HFFc6 (cell line): ENCODE results near the gene AGPAT1. TPM values are rescaled to one million over a fixed set of nuclear protein-coding genes. Genes with fewer than 3 reads are reported as not detected.

ENCODE experiments used
- DNase-seq: peaks from one replicate; pipeline ENCODE4 v3.0.0-alpha.2; 2018
- H3K27ac Mint-ChIP-seq: 2 replicates; pipeline ENCODE4 v1.8.0; 2020; ENCODE audit warnings: mild to moderate bottlenecking, mixed read lengths
- H3K27me3 Mint-ChIP-seq: 2 replicates; pipeline ENCODE4 v1.8.0; 2021; ENCODE audit warnings: mild to moderate bottlenecking, moderate library complexity, mixed read lengths; ENCODE audit not compliant: insufficient read depth
- H3K36me3 Mint-ChIP-seq: 2 replicates; pipeline ENCODE4 v1.8.0; 2021; ENCODE audit warnings: low read depth, mixed read lengths
- H3K4me1 Mint-ChIP-seq: 2 replicates; pipeline ENCODE4 v1.8.0; 2020; ENCODE audit warnings: low read depth, mixed read lengths
- H3K4me3 Mint-ChIP-seq: 2 replicates; pipeline ENCODE4 v1.8.0; 2020; ENCODE audit warnings: mild to moderate bottlenecking, moderate library complexity, mixed read lengths
- H3K9me3 Mint-ChIP-seq: 2 replicates; pipeline ENCODE4 v1.8.0; 2020; ENCODE audit warnings: mild to moderate bottlenecking, mixed read lengths
- microRNA-seq: library from miRNA; unstranded; fragments of <30 nt; microRNA quantifications from one replicate; pipeline ENCODE4, GENCODE V29; 2019
- total RNA-seq, 6 experiments: library from RNA; stranded (reverse); fragmentation: NEBNext Ultra II Directional; extraction: Animal tissue kit (Norgen Biotek cat#: 25700); gene quantifications; 2 replicates in 1 of 6; 3 replicates in 5 of 6; pipeline ENCODE4 v1.2.3, GENCODE V29; 2021
- TF ChIP-seq, protein P1 (sequence below): fragments of 200-600 bp; sonication (generic); IDR thresholded peaks from 2 replicates; pipeline ENCODE4 v1.5.0; 2021; ENCODE audit warnings: antibody characterized with exemption, mild to moderate bottlenecking

Gene AGPAT1
- total RNA-seq, 6 experiments from 2014 or later: 88.8 to 114 (median 104) TPM

DNA sequence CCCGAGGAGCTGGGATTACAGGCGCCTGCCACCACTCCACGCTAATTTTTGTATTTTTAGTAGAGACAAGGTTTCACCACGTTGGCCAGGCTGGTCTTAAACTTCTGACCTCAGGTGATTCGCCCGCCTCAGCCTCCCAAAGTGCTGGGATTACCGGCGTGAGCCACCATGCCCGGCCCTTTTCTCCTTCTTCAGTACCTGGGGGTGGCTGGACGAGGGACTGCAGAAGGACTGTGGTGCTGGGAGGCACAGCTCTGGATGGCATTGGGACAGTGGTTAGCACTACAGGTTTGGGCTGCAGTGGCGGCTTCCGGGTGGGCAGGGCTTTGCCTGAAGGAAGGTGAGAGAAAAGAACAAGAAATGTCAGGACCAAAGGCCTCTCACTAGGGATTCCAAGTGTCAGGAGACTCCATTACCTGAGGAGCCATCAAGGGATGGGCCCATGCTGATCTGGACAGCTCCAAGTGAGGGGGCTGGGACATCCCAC lies 55.3 kb downstream of the AGPAT1 start:
- H3K4me1 Mint-ChIP-seq: peaks cover 21% of the 10 kb centered on the region
- DNase-seq: no peak
- peaks cover 2% of the 10 kb centered on the region for H3K27me3 Mint-ChIP-seq
- TF ChIP-seq, protein P1, sequence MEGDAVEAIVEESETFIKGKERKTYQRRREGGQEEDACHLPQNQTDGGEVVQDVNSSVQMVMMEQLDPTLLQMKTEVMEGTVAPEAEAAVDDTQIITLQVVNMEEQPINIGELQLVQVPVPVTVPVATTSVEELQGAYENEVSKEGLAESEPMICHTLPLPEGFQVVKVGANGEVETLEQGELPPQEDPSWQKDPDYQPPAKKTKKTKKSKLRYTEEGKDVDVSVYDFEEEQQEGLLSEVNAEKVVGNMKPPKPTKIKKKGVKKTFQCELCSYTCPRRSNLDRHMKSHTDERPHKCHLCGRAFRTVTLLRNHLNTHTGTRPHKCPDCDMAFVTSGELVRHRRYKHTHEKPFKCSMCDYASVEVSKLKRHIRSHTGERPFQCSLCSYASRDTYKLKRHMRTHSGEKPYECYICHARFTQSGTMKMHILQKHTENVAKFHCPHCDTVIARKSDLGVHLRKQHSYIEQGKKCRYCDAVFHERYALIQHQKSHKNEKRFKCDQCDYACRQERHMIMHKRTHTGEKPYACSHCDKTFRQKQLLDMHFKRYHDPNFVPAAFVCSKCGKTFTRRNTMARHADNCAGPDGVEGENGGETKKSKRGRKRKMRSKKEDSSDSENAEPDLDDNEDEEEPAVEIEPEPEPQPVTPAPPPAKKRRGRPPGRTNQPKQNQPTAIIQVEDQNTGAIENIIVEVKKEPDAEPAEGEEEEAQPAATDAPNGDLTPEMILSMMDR: no peak
- H3K36me3 Mint-ChIP-seq: peaks cover 18% of the 10 kb centered on the region
- H3K27ac Mint-ChIP-seq: no peak overlapping the region
- no peak overlapping the region for H3K4me3 Mint-ChIP-seq
- no peaks in the 10 kb centered on the region for H3K9me3 Mint-ChIP-seq

DNA sequence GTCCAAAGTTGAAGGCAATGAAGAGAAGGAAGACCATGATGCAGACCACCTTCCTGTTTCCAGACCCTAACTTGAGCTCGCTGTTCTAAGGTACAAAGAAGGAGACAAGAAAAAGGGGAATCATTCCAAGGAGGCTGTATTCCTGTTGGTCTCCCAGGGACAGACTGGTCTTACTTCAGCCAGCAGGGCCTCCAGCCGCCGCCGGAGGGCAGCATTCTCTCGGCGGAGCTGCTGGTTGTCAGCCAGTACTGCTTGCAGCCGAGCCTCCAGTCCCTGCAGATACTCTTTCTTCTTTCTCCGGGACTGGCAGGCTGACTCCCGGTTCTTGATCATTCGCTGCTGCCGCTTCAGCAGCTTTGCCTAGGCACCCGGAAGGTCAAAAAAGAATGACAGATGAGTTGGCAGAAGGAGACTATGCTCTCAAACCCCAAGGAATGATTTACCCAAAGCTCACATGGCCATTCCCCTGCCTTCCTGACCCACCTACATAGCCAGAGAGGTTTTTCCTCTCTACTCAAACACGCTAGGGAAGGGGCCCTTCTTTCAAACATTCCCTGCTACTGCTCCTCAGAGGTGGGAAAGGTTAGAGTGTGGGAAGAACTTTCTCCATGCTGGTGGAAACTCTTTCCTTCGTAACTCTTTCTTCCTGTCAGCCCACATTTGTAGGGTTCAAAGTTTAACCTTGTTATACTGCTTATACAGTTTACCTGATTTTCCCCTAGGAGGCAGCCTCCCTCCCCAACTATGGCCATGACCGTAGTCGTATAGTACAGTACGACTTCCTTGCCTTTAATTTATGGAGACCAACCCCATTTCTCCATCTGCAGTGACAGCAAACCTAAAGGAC lies 56.9 kb downstream of the AGPAT1 start:
- H3K9me3 Mint-ChIP-seq: no peaks in the 10 kb centered on the region
- peak; percentile 87 for DNase-seq
- H3K27ac Mint-ChIP-seq: peak overlapping the region; percentile 59

More for the DNA sequence above, 56.9 kb downstream of the AGPAT1 start:
- Mint-ChIP-seq H3K4me3 (no peak overlapping the region), H3K27me3 (peaks cover 2% of the 10 kb centered on the region; the same call in 1 of the 2 replicates), H3K36me3 (peaks cover 11% of the 10 kb centered on the region), H3K4me1 (peaks cover 37% of the 10 kb centered on the region)
- TF ChIP-seq, protein P1: peak; percentile 91

Small RNAs within 50 kb of the gene (microRNA-seq; reads per million reads assigned to microRNA genes)
- gene MIR6721: 9.3 reads per million, percentile 7 among the genes with 10 or more reads in this experiment
- gene MIR6833: not detected

Other genes with a start within 250 kb of the AGPAT1 start
- gene C2, start 248.4 kb downstream of the AGPAT1 start, total RNA-seq: under 1 TPM in 4 of 6 experiments, not detected in 2; 0.24 to 0.43 (median 0.43) TPM
- 1 to 10 TPM in 2 of 6 experiments, under 1 TPM in 3, not detected in 1; 0.33 to 1.3 (median 0.81) TPM for gene CFB, start 230.0 kb downstream of the AGPAT1 start, total RNA-seq
- gene NELFE, start 217.1 kb downstream of the AGPAT1 start, total RNA-seq: 10 to 100 TPM; 63.4 to 87.0 (median 78.7) TPM
- 10 to 100 TPM; 74.0 to 83.3 (median 77.8) TPM for gene SKIC2, start 216.9 kb downstream of the AGPAT1 start, total RNA-seq
- gene DXO, start 203.9 kb downstream of the AGPAT1 start, total RNA-seq: 10 to 100 TPM; 14.1 to 20.5 (median 16.5) TPM
- 1 to 10 TPM; 1.2 to 3.2 (median 2.0) TPM for gene C4A, start 194.0 kb downstream of the AGPAT1 start, total RNA-seq
- 1 to 10 TPM; 1.5 to 2.5 (median 2.0) TPM for gene C4B, start 161.3 kb downstream of the AGPAT1 start, total RNA-seq
- gene CYP21A2, start 137.7 kb downstream of the AGPAT1 start, total RNA-seq: under 1 TPM in 1 of 6 experiments, not detected in 5; 0.17 TPM
- 1 to 10 TPM in 1 of 6 experiments, under 1 TPM in 5; 0.28 to 1.4 (median 0.83) TPM for gene TNXB, start 66.7 kb downstream of the AGPAT1 start, total RNA-seq
- 10 to 100 TPM; 80.0 to 96.2 (median 88.7) TPM for gene ATF6B, start 47.8 kb downstream of the AGPAT1 start, total RNA-seq
- 1 to 10 TPM; 4.3 to 6.0 (median 4.9) TPM for gene FKBPL, start 45.8 kb downstream of the AGPAT1 start, total RNA-seq
- gene PRRT1, start 24.1 kb downstream of the AGPAT1 start, total RNA-seq: 1 to 10 TPM; 2.6 to 5.8 (median 5.1) TPM
- 10 to 100 TPM; 15.9 to 21.7 (median 18.6) TPM for gene PPT2, start 21.9 kb downstream of the AGPAT1 start, total RNA-seq
- gene EGFL8, start 11.5 kb downstream of the AGPAT1 start, total RNA-seq: 1 to 10 TPM; 3.5 to 4.4 (median 3.7) TPM
- gene RNF5, start 2.3 kb upstream of the AGPAT1 start, total RNA-seq: 10 to 100 TPM; 30.0 to 37.4 (median 34.7) TPM
- gene AGER, start 8.2 kb upstream of the AGPAT1 start, total RNA-seq: 1 to 10 TPM; 6.2 to 7.6 (median 6.5) TPM
- 10 to 100 TPM; 50.7 to 61.4 (median 56.2) TPM for gene PBX2, start 14.1 kb upstream of the AGPAT1 start, total RNA-seq
- 10 to 100 TPM in 1 of 6 experiments, 1 to 10 TPM in 5; 4.0 to 10.1 (median 7.6) TPM for gene GPSM3, start 16.6 kb upstream of the AGPAT1 start, total RNA-seq
- gene NOTCH4, start 48.0 kb upstream of the AGPAT1 start, total RNA-seq: under 1 TPM; 0.29 to 0.68 (median 0.48) TPM
- gene TSBP1, start 195.8 kb upstream of the AGPAT1 start, total RNA-seq: not detected
- gene BTNL2, start 231.1 kb upstream of the AGPAT1 start, total RNA-seq: not detected